OCI-LY3 (cell line): ENCODE results near the gene SH2B2.

Experiments
- CTCF ChIP-seq: fragments of 200-600, 300-600 bp; sonication (generic); IDR thresholded peaks from 2 replicates; pipeline ENCODE4 v1.5.1; 2014; ENCODE audit warnings: antibody characterized with exemption, low read length, low read depth
- EZH2phosphoT487 ChIP-seq: fragments of 200-600 bp; shearing (Covaris generic); IDR thresholded peaks from 2 replicates; pipeline ENCODE4 v1.6.1; 2018; ENCODE audit warnings: antibody characterized with exemption, mixed run types, low read depth

GRCh38 chr7:102294589-102294988 lies 7.9 kb downstream of the SH2B2 start:
- no peak for TF ChIP-seq CTCF
- TF ChIP-seq EZH2phosphoT487 = no peak
